HG03571 (cell line): Measurements from ENCODE around the gene CAMK2B.

ENCODE experiments used
- ATAC-seq: cut with Tn5 transposase; IDR thresholded peaks from one replicate; pipeline ENCODE4 v1.9.1; 2021; ENCODE audit not compliant: unreplicated experiment

CAMK2B gene

GRCh38 chr7:44309271-44310091, 15.9 kb downstream of the CAMK2B start:
- ATAC-seq: no peak

- no peak for ATAC-seq
These were observed 16.7 kb downstream of the CAMK2B start for GRCh38 chr7:44308596-44309270.

GRCh38 chr7:44307905-44308595, 17.3 kb downstream of the CAMK2B start:
- no peak for ATAC-seq

- ATAC-seq: no peak
These were observed 18.0 kb downstream of the CAMK2B start for GRCh38 chr7:44307301-44307900.

GRCh38 chr7:44306606-44307005, 18.8 kb downstream of the CAMK2B start:
- no peak for ATAC-seq

- no peak for ATAC-seq
These were observed 19.6 kb downstream of the CAMK2B start for GRCh38 chr7:44305564-44306507.

GRCh38 chr7:44294325-44295069, 30.9 kb downstream of the CAMK2B start:
- ATAC-seq: no peak

- no peak for ATAC-seq
These were observed 31.7 kb downstream of the CAMK2B start for GRCh38 chr7:44293561-44294324.

GRCh38 chr7:44292876-44293560, 32.4 kb downstream of the CAMK2B start:
- ATAC-seq: no peak

- ATAC-seq: no peak
These were observed 33.0 kb downstream of the CAMK2B start for GRCh38 chr7:44292420-44292817.

GRCh38 chr7:44291733-44292419, 33.5 kb downstream of the CAMK2B start:
- ATAC-seq: no peak

- ATAC-seq: no peak
These were observed 34.2 kb downstream of the CAMK2B start for GRCh38 chr7:44291066-44291732.

- no peak for ATAC-seq
These were observed 35.2 kb downstream of the CAMK2B start for GRCh38 chr7:44290252-44290620.

GRCh38 chr7:44289341-44290251, 35.8 kb downstream of the CAMK2B start:
- no peak for ATAC-seq

- ATAC-seq: no peak
These were observed 36.5 kb downstream of the CAMK2B start for GRCh38 chr7:44288811-44289340.

- ATAC-seq: no peak
These were observed 37.1 kb downstream of the CAMK2B start for GRCh38 chr7:44288381-44288685.
